Liver (tissue), 9 donors: Measurements from ENCODE around the gene PNPLA2. TPM values are rescaled to one million over a fixed set of nuclear protein-coding genes. Genes with fewer than 3 reads are reported as not detected.

Experiments
- DNase-seq: peaks from one replicate; pipeline ENCODE4 v3.0.0-alpha.2; 2017; ENCODE audit warnings: low spot score
- H3K27ac ChIP-seq, 2 donors: one replicate each; pipeline ENCODE4 v1.7.0; 2013; ENCODE audit warnings: inconsistent platforms in 2 of 2, low read length in 2 of 2, control low read depth in 1 of 2, low read depth in 1 of 2, mild to moderate bottlenecking in 1 of 2
- H3K27me3 ChIP-seq, 4 donors: one replicate each; pipeline versions ENCODE4 v1.6.1 to v1.7.0; 2013; ENCODE audit warnings: low read length in 3 of 4, inconsistent platforms in 1 of 4, mild to moderate bottlenecking in 1 of 4, moderate library complexity in 1 of 4; ENCODE audit not compliant: control insufficient read depth in 4 of 4, insufficient read depth in 4 of 4
- H3K36me3 ChIP-seq, 4 donors: one replicate each; pipeline versions ENCODE4 v1.6.1 to v1.7.0; 2013; ENCODE audit warnings: low read length in 3 of 4, mild to moderate bottlenecking in 3 of 4, low read depth in 1 of 4, moderate library complexity in 1 of 4; ENCODE audit not compliant: control insufficient read depth in 4 of 4, insufficient read depth in 3 of 4
- H3K4me1 ChIP-seq, 4 donors: one replicate each; pipeline versions ENCODE4 v1.6.1 to v1.7.0; 2013; ENCODE audit warnings: low read length in 3 of 4, mild to moderate bottlenecking in 3 of 4, moderate library complexity in 1 of 4; ENCODE audit not compliant: control insufficient read depth in 4 of 4, insufficient read depth in 4 of 4
- H3K4me3 ChIP-seq, 3 donors: one replicate each; pipeline versions ENCODE4 v1.6.1 to v1.7.0; 2013; ENCODE audit warnings: low read length in 3 of 3, control low read depth in 1 of 3, low read depth in 1 of 3, mild to moderate bottlenecking in 1 of 3
- H3K9ac ChIP-seq, 2 donors: one replicate each; pipeline ENCODE4 v1.7.0; 2013; ENCODE audit warnings: low read length in 2 of 2, mild to moderate bottlenecking in 2 of 2, moderate library complexity in 2 of 2, control low read depth in 1 of 2, low read depth in 1 of 2
- H3K9me3 ChIP-seq, 4 donors: one replicate each; pipeline versions ENCODE4 v1.6.1 to v1.7.0; 2013; ENCODE audit warnings: low read length in 3 of 4; ENCODE audit not compliant: control insufficient read depth in 4 of 4
- CTCF ChIP-seq: fragments of 150-350 bp; IDR thresholded peaks from 2 replicates; pipeline ENCODE4 v1.5.1; 2017; ENCODE audit warnings: improper control_type of control experiment, low read depth, low read length; ENCODE audit not compliant: missing input control
- EGR1 ChIP-seq, 2 donors: IDR thresholded peaks; 2 replicates each; pipeline ENCODE4 v1.6.1; 2016 to 2018; ENCODE audit warnings: antibody characterized with exemption in 2 of 2, low read depth in 2 of 2
- FOXA1 ChIP-seq: IDR thresholded peaks from 2 replicates; pipeline ENCODE4 v1.6.1; 2016; ENCODE audit warnings: antibody characterized with exemption
- GABPA ChIP-seq, 2 donors: IDR thresholded peaks in 1 of 2; conservative IDR thresholded peaks in 1 of 2; 2 replicates each; pipeline ENCODE4 v1.6.1; 2016; ENCODE audit warnings: antibody characterized with exemption in 2 of 2, mild to moderate bottlenecking in 1 of 2, moderate library complexity in 1 of 2
- HNF4G ChIP-seq: IDR thresholded peaks from 2 replicates; pipeline ENCODE4 v1.6.1; 2016; ENCODE audit warnings: antibody characterized with exemption
- JUND ChIP-seq, 2 donors: IDR thresholded peaks; 2 replicates each; pipeline ENCODE4 v1.6.1; 2016; ENCODE audit warnings: antibody characterized with exemption in 2 of 2
- NR2F2 ChIP-seq: IDR thresholded peaks from 2 replicates; pipeline ENCODE4 v1.6.1; 2016; ENCODE audit warnings: antibody characterized with exemption
- REST ChIP-seq: IDR thresholded peaks from 2 replicates; pipeline ENCODE4 v1.6.1; 2016; ENCODE audit warnings: antibody characterized with exemption, mild to moderate bottlenecking
- RXRA ChIP-seq, 2 donors: IDR thresholded peaks; 2 replicates each; pipeline ENCODE4 v1.6.1; 2017 to 2018; ENCODE audit warnings: antibody characterized with exemption in 2 of 2, mild to moderate bottlenecking in 1 of 2
- TAF1 ChIP-seq: conservative IDR thresholded peaks from 2 replicates; pipeline ENCODE4 v1.6.1; 2016; ENCODE audit warnings: antibody characterized with exemption, mild to moderate bottlenecking
- YY1 ChIP-seq: IDR thresholded peaks from 2 replicates; pipeline ENCODE4 v1.6.1; 2016; ENCODE audit warnings: antibody characterized with exemption, mild to moderate bottlenecking
- ZBTB33 ChIP-seq: IDR thresholded peaks from 2 replicates; pipeline ENCODE4 v1.6.1; 2016; ENCODE audit warnings: antibody characterized with exemption
- WGBS: extraction: QIAGEN DNeasy Blood & Tissue Kit; methylation state at CpG from one replicate; pipeline ENCODE4 v1.1.7; 2013; 5-methylcytosine and 5-hydroxymethylcytosine counted together
- polyA plus RNA-seq, 2 donors: library from polyadenylated mRNA; stranded (reverse) in 1 of 2; unstranded in 1 of 2; fragments of 200-250 nt in 1 of 2; fragments of >200 nt in 1 of 2; fragmentation: Nextera tagmentation in 1 of 2; extraction: Ambion mirVana in 1 of 2; gene quantifications; one replicate each; pipeline versions ENCODE4 v1.2.1 to v1.2.3, GENCODE V29; 2013 to 2015
- total RNA-seq, 2 donors: library from RNA; depleted of rRNA; stranded (reverse); fragments of >200 nt; gene quantifications; one replicate each; pipeline ENCODE4 v1.2.3, GENCODE V29; 2014
- TF ChIP-seq, protein P1 (sequence below): IDR thresholded peaks from 2 replicates; pipeline ENCODE4 v1.6.1; 2016; ENCODE audit warnings: antibody characterized with exemption
- TF ChIP-seq, protein P2 (sequence below): IDR thresholded peaks from 2 replicates; pipeline ENCODE4 v1.6.1; 2016; ENCODE audit warnings: antibody characterized with exemption
- donor health status: healthy.
- donor health status: healthy.
- donor health status: healthy.
- donor health status: healthy.
- donor health status: healthy.

The PNPLA2 gene
- total and polyA plus RNA-seq, 4 donors, result 13.7 to 58.9 (median 27.2) TPM

DNA sequence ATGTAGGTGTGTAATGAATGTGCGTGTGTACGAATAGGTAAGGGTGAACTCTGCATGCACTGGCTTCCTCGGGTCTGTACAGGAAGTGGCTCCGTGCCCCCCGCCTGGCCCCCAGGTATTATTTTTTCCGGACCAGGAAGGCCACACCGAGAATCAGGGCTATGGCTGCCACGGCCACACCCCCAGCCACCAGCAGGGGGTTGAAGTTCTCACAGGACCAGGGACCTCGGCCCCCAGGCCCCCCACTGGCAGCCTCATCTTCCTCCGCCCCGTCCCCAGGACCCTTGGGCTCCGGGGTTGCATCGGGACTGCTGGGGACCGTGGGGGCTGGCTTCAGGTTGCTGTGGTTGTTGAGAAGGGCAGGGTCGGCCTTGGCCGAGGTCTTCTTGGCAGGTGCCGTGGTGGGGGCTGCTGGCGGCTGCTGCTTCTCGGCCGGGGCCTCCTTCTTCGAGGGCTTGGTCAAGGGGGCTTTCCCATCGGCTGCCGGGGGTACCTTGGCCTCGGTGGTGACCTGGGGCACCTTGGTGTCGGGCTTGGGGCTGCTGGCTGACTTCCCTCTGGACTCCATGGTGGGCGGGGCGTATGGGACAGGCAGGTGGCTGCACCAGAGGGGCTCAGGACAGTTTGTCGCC is 30.6 kb upstream of the PNPLA2 start:
- 72% methylated on average over 28 of the region's 28 CpGs for WGBS
- Histone ChIP-seq H3K27me3 (no peaks in the 10 kb centered on the region), H3K36me3 (peaks cover 0 to 10% (median 8%) of the 10 kb centered on the region in 4 donors), H3K9me3 (no peaks in the 10 kb centered on the region), H3K27ac (no peak overlapping the region), H3K4me1 (peaks cover 0 to 6% (median under 1%) of the 10 kb centered on the region in 4 donors), H3K9ac (no peak overlapping the region), H3K4me3 (no peak overlapping the region)
- DNase-seq, result no peak
- no peak for TF ChIP-seq EGR1 (IDR thresholded peaks at IDR 0.05; ENCODE audit: low read depth in 2 of 2)
- TF ChIP-seq, protein P1, sequence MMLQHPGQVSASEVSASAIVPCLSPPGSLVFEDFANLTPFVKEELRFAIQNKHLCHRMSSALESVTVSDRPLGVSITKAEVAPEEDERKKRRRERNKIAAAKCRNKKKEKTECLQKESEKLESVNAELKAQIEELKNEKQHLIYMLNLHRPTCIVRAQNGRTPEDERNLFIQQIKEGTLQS, result no peak
- TF ChIP-seq YY1, result no peak
- no peak for TF ChIP-seq NR2F2
- TF ChIP-seq FOXA1, result no peak
- no peak for TF ChIP-seq JUND (IDR thresholded peaks at IDR 0.05)
- TF ChIP-seq CTCF, result no peak
- no peak for TF ChIP-seq ZBTB33
- no peak for TF ChIP-seq HNF4G
- TF ChIP-seq TAF1, result no peak
- TF ChIP-seq, protein P2, sequence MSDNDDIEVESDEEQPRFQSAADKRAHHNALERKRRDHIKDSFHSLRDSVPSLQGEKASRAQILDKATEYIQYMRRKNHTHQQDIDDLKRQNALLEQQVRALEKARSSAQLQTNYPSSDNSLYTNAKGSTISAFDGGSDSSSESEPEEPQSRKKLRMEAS, result no peak
- TF ChIP-seq REST, result no peak
- no peak for TF ChIP-seq GABPA (IDR thresholded peaks at IDR 0.05 in 1 of 2, conservative IDR thresholded peaks at IDR 0.05 in 1 of 2)
- no peak for TF ChIP-seq RXRA (IDR thresholded peaks at IDR 0.05)
